OCI-LY3 (cell line): Measurements from ENCODE around the gene TAS2R16.

Experiments used
- EZH2phosphoT487 ChIP-seq: fragments of 200-600 bp; shearing (Covaris generic); IDR thresholded peaks from 2 replicates; pipeline ENCODE4 v1.6.1; 2018; ENCODE audit warnings: antibody characterized with exemption, mixed run types, low read depth
- TF ChIP-seq, protein P1 (sequence below): fragments of 200-600, 300-600 bp; sonication (generic); IDR thresholded peaks from 2 replicates; pipeline ENCODE4 v1.5.1; 2014; ENCODE audit warnings: antibody characterized with exemption, low read length, low read depth

DNA sequence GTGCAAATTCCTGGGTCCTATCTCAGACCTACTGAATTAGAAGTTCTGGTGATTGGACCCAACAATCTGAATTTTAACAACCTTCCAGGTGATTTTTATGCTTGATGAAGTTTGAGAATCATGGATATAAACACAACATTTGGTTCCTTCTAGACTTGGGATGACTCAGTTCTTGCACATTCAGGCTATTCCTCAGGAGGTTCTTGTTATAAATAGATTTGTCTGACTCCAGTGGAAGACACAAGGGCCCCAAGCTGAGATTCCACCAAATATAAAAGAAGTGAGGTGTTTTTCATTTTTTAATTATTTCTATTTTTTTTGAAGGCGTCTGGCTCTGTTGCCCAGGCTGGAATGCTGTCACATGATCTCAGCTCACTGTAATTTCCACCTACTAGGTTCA, 9.4 kb upstream of the TAS2R16 start:
- TF ChIP-seq, protein P1, sequence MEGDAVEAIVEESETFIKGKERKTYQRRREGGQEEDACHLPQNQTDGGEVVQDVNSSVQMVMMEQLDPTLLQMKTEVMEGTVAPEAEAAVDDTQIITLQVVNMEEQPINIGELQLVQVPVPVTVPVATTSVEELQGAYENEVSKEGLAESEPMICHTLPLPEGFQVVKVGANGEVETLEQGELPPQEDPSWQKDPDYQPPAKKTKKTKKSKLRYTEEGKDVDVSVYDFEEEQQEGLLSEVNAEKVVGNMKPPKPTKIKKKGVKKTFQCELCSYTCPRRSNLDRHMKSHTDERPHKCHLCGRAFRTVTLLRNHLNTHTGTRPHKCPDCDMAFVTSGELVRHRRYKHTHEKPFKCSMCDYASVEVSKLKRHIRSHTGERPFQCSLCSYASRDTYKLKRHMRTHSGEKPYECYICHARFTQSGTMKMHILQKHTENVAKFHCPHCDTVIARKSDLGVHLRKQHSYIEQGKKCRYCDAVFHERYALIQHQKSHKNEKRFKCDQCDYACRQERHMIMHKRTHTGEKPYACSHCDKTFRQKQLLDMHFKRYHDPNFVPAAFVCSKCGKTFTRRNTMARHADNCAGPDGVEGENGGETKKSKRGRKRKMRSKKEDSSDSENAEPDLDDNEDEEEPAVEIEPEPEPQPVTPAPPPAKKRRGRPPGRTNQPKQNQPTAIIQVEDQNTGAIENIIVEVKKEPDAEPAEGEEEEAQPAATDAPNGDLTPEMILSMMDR = no peak
- TF ChIP-seq EZH2phosphoT487 = no peak
